HL-60 (cell line): ENCODE data around the gene TMEM126A.

Source experiments
- DNase-seq, 2 experiments: peaks; one replicate each; pipeline ENCODE4 v3.0.0-alpha.2; 2010 to 2020; ENCODE audit warnings: low read depth in 1 of 2, low spot score in 1 of 2
- H3K27ac ChIP-seq: fragments of 250-450 bp; sonication (Bioruptor Pico); replicated peaks from 2 replicates; pipeline ENCODE4 v1.5.1; 2020; ENCODE audit warnings: mild to moderate bottlenecking, moderate library complexity
- H3K27me3 ChIP-seq: fragments of 250-450 bp; sonication (Bioruptor Pico); 2 replicates; pipeline ENCODE4 v1.5.1; 2021; ENCODE audit warnings: mild to moderate bottlenecking, moderate library complexity; ENCODE audit not compliant: insufficient read depth, poor library complexity, severe bottlenecking
- H3K4me3 ChIP-seq: replicated peaks from 2 replicates; pipeline ENCODE4 v1.5.1; 2011; ENCODE audit warnings: mild to moderate bottlenecking, control low read depth, low read length; ENCODE audit not compliant: insufficient read depth
- GABPA ChIP-seq: IDR thresholded peaks from 2 replicates; pipeline ENCODE4 v1.6.1; 2012; ENCODE audit warnings: low read depth
- POLR2AphosphoS5 ChIP-seq: IDR thresholded peaks from 2 replicates; pipeline ENCODE4 v1.6.1; 2012; ENCODE audit warnings: low read depth
- SPI1 ChIP-seq: IDR thresholded peaks from 2 replicates; pipeline ENCODE4 v1.6.1; 2012; ENCODE audit warnings: low read depth, mild to moderate bottlenecking, borderline replicate concordance
- TF ChIP-seq, protein P1 (sequence below): IDR thresholded peaks from one replicate; pipeline ENCODE4 v1.5.1; 2011; ENCODE audit warnings: low read length, control low read depth, inconsistent platforms; ENCODE audit not compliant: insufficient read depth
- TF ChIP-seq, protein P2 (sequence below): IDR thresholded peaks from 2 replicates; pipeline ENCODE4 v1.6.1; 2012; ENCODE audit warnings: low read depth; ENCODE audit not compliant: insufficient replicate concordance

TMEM126A gene

DNA sequence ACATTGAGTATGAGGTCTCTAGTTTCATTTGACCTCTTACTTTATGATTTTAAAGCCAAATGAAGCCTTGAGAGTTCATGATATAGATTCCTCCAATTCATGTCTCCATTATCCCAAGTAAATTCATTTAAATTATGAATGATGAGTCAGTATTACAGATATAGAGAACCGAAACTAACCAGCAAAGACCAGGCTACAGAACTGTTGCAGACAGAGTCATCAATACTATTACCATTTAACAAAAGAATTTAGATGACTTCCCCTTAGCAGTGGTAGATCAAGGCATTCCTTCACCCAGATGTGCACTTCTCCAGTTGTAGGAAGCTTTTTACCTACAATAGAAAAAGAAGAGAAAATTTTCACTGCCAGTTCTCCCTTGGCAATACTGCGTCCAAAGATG is 50.0 kb downstream of the TMEM126A start:
- Histone ChIP-seq H3K27me3 (no peaks in the 10 kb centered on the region), H3K4me3 (no peak overlapping the region), H3K27ac (no peak overlapping the region)
- no peak for DNase-seq
- no peak for TF ChIP-seq POLR2AphosphoS5
- TF ChIP-seq GABPA, result no peak
- TF ChIP-seq, protein P1, sequence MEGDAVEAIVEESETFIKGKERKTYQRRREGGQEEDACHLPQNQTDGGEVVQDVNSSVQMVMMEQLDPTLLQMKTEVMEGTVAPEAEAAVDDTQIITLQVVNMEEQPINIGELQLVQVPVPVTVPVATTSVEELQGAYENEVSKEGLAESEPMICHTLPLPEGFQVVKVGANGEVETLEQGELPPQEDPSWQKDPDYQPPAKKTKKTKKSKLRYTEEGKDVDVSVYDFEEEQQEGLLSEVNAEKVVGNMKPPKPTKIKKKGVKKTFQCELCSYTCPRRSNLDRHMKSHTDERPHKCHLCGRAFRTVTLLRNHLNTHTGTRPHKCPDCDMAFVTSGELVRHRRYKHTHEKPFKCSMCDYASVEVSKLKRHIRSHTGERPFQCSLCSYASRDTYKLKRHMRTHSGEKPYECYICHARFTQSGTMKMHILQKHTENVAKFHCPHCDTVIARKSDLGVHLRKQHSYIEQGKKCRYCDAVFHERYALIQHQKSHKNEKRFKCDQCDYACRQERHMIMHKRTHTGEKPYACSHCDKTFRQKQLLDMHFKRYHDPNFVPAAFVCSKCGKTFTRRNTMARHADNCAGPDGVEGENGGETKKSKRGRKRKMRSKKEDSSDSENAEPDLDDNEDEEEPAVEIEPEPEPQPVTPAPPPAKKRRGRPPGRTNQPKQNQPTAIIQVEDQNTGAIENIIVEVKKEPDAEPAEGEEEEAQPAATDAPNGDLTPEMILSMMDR, result no peak
- TF ChIP-seq, protein P2, sequence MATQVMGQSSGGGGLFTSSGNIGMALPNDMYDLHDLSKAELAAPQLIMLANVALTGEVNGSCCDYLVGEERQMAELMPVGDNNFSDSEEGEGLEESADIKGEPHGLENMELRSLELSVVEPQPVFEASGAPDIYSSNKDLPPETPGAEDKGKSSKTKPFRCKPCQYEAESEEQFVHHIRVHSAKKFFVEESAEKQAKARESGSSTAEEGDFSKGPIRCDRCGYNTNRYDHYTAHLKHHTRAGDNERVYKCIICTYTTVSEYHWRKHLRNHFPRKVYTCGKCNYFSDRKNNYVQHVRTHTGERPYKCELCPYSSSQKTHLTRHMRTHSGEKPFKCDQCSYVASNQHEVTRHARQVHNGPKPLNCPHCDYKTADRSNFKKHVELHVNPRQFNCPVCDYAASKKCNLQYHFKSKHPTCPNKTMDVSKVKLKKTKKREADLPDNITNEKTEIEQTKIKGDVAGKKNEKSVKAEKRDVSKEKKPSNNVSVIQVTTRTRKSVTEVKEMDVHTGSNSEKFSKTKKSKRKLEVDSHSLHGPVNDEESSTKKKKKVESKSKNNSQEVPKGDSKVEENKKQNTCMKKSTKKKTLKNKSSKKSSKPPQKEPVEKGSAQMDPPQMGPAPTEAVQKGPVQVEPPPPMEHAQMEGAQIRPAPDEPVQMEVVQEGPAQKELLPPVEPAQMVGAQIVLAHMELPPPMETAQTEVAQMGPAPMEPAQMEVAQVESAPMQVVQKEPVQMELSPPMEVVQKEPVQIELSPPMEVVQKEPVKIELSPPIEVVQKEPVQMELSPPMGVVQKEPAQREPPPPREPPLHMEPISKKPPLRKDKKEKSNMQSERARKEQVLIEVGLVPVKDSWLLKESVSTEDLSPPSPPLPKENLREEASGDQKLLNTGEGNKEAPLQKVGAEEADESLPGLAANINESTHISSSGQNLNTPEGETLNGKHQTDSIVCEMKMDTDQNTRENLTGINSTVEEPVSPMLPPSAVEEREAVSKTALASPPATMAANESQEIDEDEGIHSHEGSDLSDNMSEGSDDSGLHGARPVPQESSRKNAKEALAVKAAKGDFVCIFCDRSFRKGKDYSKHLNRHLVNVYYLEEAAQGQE, result no peak
- TF ChIP-seq SPI1, result no peak

DNA sequence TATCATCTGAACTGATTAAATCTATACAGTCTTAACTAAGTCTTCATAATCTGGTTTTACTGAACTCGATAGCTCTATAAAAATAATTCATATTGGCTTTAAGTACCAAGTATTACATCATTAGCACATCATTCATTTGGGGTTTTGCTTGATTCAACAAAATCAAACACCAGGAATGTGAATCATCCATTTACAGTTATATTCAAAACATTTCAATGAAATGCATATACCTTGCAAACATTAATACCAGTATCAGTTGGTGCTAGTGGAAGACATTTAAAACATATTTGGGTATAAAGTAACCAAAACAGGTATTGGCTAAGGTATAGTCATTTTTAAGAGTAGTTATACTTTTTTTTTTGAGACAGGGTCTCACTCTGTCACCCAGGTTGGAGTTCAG is 50.4 kb downstream of the TMEM126A start:
- H3K27ac ChIP-seq, result no peak overlapping the region

DNA sequence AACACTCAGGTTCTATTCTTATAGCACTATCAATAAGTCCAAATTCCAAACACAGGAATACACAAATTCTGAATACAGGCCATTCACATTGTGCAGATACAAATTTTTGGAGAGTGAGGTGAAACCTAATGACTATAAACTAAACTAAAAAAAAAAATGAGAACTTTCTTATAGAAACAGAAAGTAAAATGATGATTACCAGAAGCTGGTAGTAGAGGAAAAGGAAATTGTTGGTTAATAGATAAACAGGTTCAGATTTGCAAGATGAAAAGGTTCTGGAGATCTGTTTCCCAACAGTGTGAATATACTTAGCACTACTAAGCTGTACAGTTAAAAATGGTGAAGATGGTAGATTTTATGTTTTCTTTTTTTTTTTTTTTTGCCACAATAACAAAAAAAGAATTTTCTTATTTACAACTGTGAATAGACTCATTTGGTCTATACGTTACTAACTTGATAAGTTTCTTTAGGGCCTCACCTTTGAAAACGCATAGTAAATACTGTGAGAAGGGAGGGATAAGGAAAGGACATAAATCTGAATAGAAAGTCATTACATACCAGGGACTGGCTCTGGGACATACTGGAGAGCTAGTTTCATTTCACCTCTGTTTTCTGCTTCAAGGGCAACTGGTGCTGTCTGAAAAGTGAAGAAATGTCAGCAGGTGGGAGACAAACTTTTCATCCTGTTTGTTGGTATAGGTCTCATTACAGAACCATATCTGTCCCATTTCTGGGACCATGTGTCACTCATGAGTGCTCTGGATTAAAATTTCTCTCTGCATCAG is 52.4 kb downstream of the TMEM126A start:
- TF ChIP-seq, protein P2, result no peak
- TF ChIP-seq, protein P1, result no peak
- TF ChIP-seq POLR2AphosphoS5, result no peak
- TF ChIP-seq SPI1, result no peak
- TF ChIP-seq GABPA, result no peak
- no peak for DNase-seq
- H3K27ac ChIP-seq, result no peak overlapping the region
- no peak overlapping the region for H3K4me3 ChIP-seq
- H3K27me3 ChIP-seq, result no peaks in the 10 kb centered on the region

More for the DNA sequence above, 50.4 kb downstream of the TMEM126A start:
- TF ChIP-seq, protein P1, result no peak
- TF ChIP-seq SPI1 (no peak), POLR2AphosphoS5 (no peak), GABPA (no peak)
- TF ChIP-seq, protein P2, result no peak
- H3K27me3 ChIP-seq, result no peaks in the 10 kb centered on the region
- no peak overlapping the region for H3K4me3 ChIP-seq
- DNase-seq, result no peak
